Upper lobe of right lung (tissue), 1 donor: ENCODE results near the gene CNGA3. TPM values are rescaled to one million over a fixed set of nuclear protein-coding genes. Genes with fewer than 3 reads are reported as not detected.

Experiments used
- ATAC-seq: fragments of 200-7000 bp; cut with Tn5 transposase; one replicate; pipeline ENCODE4 v1.9.1; 2020; ENCODE audit warnings: mild to moderate bottlenecking, moderate library complexity
- DNase-seq: peaks from one replicate; pipeline ENCODE4 v3.0.0-alpha.2; 2020
- H3K27ac ChIP-seq: fragments of 200-600 bp; one replicate; pipeline ENCODE4 v1.8.0; 2022
- H3K27me3 ChIP-seq: fragments of 200-600 bp; one replicate; pipeline ENCODE4 v1.8.0; 2022; ENCODE audit warnings: mild to moderate bottlenecking
- H3K36me3 ChIP-seq: fragments of 200-600 bp; one replicate; pipeline ENCODE4 v1.8.0; 2022
- H3K4me1 ChIP-seq: fragments of 200-600 bp; one replicate; pipeline ENCODE4 v1.8.0; 2022
- H3K4me3 ChIP-seq: fragments of 200-600 bp; one replicate; pipeline ENCODE4 v1.8.0; 2022; ENCODE audit warnings: mild to moderate bottlenecking
- H3K9me3 ChIP-seq: fragments of 200-600 bp; one replicate; pipeline ENCODE4 v1.8.0; 2022
- CTCF ChIP-seq: fragments of 200-600 bp; IDR thresholded peaks from one replicate; pipeline ENCODE4 v1.8.0; 2022; ENCODE audit warnings: antibody characterized with exemption
- intact Hi-C: fragments of 100-400 bp; cut with DNase I; formaldehyde crosslinking; loops from one replicate; pipeline ENCODE4 v1.11.0; 2022
- total RNA-seq: library from RNA; stranded (reverse); fragmentation: NEBNext Ultra II Directional; extraction: Animal tissue kit (Norgen Biotek cat#: 25700); gene quantifications from one replicate; pipeline ENCODE4 v1.2.1, GENCODE V29; 2021
- donor health status: DM: no; HTN: yes; CAD: no; lungs with severe emphysema.

CNGA3 gene
- total RNA-seq, 1 donor from 2014 or later, result 0.17 TPM

DNA sequence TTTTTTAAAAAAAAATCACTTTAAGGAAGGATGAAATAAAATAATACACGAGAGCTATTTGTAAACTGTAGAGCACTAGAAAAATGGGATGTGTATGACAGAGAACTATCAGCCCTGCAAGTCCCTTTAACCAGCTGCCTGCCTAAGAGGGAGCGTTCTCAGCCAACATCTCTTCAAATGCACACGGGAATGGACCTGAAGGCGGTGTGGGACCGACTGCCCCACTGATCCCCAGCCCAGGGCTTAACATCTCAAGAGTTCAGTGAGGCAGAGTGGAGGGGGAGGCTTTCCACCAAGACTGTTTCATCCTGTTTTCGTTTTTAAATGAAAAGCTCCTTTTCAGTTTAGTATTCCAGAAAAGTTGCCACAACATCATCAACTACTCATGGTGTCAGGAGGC lies 100.6 kb downstream of the CNGA3 start:
- intact Hi-C loops, result no loop called here
- peaks cover 30% of the 10 kb centered on the region for H3K4me1 ChIP-seq
- DNase-seq, result no peak
- no peaks in the 10 kb centered on the region for H3K27me3 ChIP-seq
- no peaks in the 10 kb centered on the region for H3K36me3 ChIP-seq
- H3K9me3 ChIP-seq, result no peaks in the 10 kb centered on the region
- no peak for TF ChIP-seq CTCF
- ATAC-seq, result no peak
- peak overlapping the region; percentile 78 for H3K4me3 ChIP-seq
- H3K27ac ChIP-seq, result no peak overlapping the region

Other genes with a start within 250 kb of the CNGA3 start
- gene INPP4A, start 98.4 kb downstream of the CNGA3 start, total RNA-seq, result 35.0 TPM